Mesenchymal stem cell (in vitro differentiated cells and primary cell): ENCODE measurements around the gene MYLK2.

Source experiments
- DNase-seq: peaks from one replicate; pipeline ENCODE4 v3.0.0-alpha.2; 2013
- H2AFZ ChIP-seq: one replicate; pipeline ENCODE4 v1.6.1; 2013; ENCODE audit warnings: low read depth, mild to moderate bottlenecking, control low read depth, inconsistent platforms, low read length, moderate library complexity
- H2AK5ac ChIP-seq: 2 replicates; pipeline ENCODE4 v1.6.1; 2013; ENCODE audit warnings: low read length, moderate library complexity, mild to moderate bottlenecking, inconsistent platforms; ENCODE audit not compliant: severe bottlenecking
- H2BK120ac ChIP-seq: one replicate; pipeline ENCODE4 v1.6.1; 2013; ENCODE audit warnings: low read depth, mild to moderate bottlenecking, inconsistent platforms, low read length, moderate library complexity
- H2BK12ac ChIP-seq, 2 experiments: one replicate each; pipeline ENCODE4 v1.6.1; 2013; ENCODE audit warnings: inconsistent platforms in 2 of 2, low read length in 2 of 2, mild to moderate bottlenecking in 2 of 2, moderate library complexity in 2 of 2, control low read depth in 1 of 2
- H2BK15ac ChIP-seq: one replicate; pipeline ENCODE4 v1.6.1; 2013; ENCODE audit warnings: mild to moderate bottlenecking, low read depth, inconsistent platforms; ENCODE audit not compliant: poor library complexity, severe bottlenecking
- H2BK5ac ChIP-seq: 2 replicates; pipeline ENCODE4 v1.6.1; 2013; ENCODE audit warnings: low read depth, mild to moderate bottlenecking, low read length, control low read depth, inconsistent platforms; ENCODE audit not compliant: poor library complexity, severe bottlenecking
- H3K14ac ChIP-seq, 2 experiments: one replicate each; pipeline ENCODE4 v1.6.1; 2013; ENCODE audit warnings: inconsistent platforms in 2 of 2, low read length in 2 of 2, control low read depth in 1 of 2, mild to moderate bottlenecking in 1 of 2, moderate library complexity in 1 of 2
- H3K18ac ChIP-seq, 2 experiments: one replicate each; pipeline ENCODE4 v1.6.1; 2013; ENCODE audit warnings: inconsistent platforms in 2 of 2, low read length in 2 of 2, control low read depth in 1 of 2, low read depth in 1 of 2, mild to moderate bottlenecking in 1 of 2
- H3K23ac ChIP-seq, 2 experiments: one replicate each; pipeline ENCODE4 v1.6.1; 2013; ENCODE audit warnings: inconsistent platforms in 2 of 2, low read length in 2 of 2, mild to moderate bottlenecking in 2 of 2, moderate library complexity in 2 of 2, control low read depth in 1 of 2
- H3K27ac ChIP-seq: 2 replicates; pipeline ENCODE4 v1.5.1; 2013; ENCODE audit warnings: mild to moderate bottlenecking, moderate library complexity, low read length, control low read depth, inconsistent platforms; ENCODE audit not compliant: poor library complexity, severe bottlenecking
- H3K27me3 ChIP-seq, 2 experiments: 2 replicates each; pipeline versions ENCODE4 v1.6.1 to v1.7.0; 2013; ENCODE audit warnings: low read length in 2 of 2, mild to moderate bottlenecking in 2 of 2, moderate library complexity in 2 of 2, control low read depth in 1 of 2, inconsistent platforms in 1 of 2; ENCODE audit not compliant: control insufficient read depth in 1 of 2, insufficient read depth in 1 of 2
- H3K36me3 ChIP-seq, 2 experiments: 2 replicates each; pipeline versions ENCODE4 v1.6.1 to v1.7.0; 2013; ENCODE audit warnings: low read length in 2 of 2, control low read depth in 1 of 2, inconsistent platforms in 1 of 2, low read depth in 1 of 2, mild to moderate bottlenecking in 1 of 2; ENCODE audit not compliant: insufficient read depth in 2 of 2, control insufficient read depth in 1 of 2
- H3K4ac ChIP-seq, 2 experiments: one replicate each; pipeline ENCODE4 v1.6.1; 2013; ENCODE audit warnings: inconsistent platforms in 2 of 2, low read length in 2 of 2, mild to moderate bottlenecking in 2 of 2, moderate library complexity in 2 of 2, control low read depth in 1 of 2, low read depth in 1 of 2
- H3K4me1 ChIP-seq: 2 replicates; pipeline ENCODE4 v1.6.1; 2013; ENCODE audit warnings: low read depth, low read length, control low read depth; ENCODE audit not compliant: control insufficient read depth, insufficient read depth
- H3K4me2 ChIP-seq: 2 replicates; pipeline ENCODE4 v1.6.1; 2013; ENCODE audit warnings: low read length, mild to moderate bottlenecking, inconsistent platforms; ENCODE audit not compliant: poor library complexity, severe bottlenecking
- H3K4me3 ChIP-seq, 2 experiments: 2 replicates each; pipeline versions ENCODE4 v1.5.1 to v1.7.0; 2013; ENCODE audit warnings: low read length in 2 of 2, mild to moderate bottlenecking in 2 of 2, control low read depth in 1 of 2, low read depth in 1 of 2; ENCODE audit not compliant: insufficient read depth in 1 of 2
- H3K79me1 ChIP-seq: replicated peaks from 2 replicates; pipeline ENCODE4 v1.6.1; 2013; ENCODE audit warnings: mild to moderate bottlenecking, control low read depth, low read length, inconsistent platforms; ENCODE audit not compliant: poor library complexity, severe bottlenecking
- H3K9ac ChIP-seq: 2 replicates; pipeline ENCODE4 v1.7.0; 2013; ENCODE audit warnings: mild to moderate bottlenecking, low read length, moderate library complexity
- H3K9me3 ChIP-seq: 2 replicates; pipeline ENCODE4 v1.7.0; 2013; ENCODE audit warnings: mild to moderate bottlenecking, low read length; ENCODE audit not compliant: control insufficient read depth
- H4K8ac ChIP-seq: one replicate; pipeline ENCODE4 v1.6.1; 2013; ENCODE audit warnings: inconsistent platforms, mild to moderate bottlenecking, low read length, moderate library complexity
- H4K91ac ChIP-seq: one replicate; pipeline ENCODE4 v1.6.1; 2013; ENCODE audit warnings: mild to moderate bottlenecking, low read length, inconsistent platforms
- WGBS: methylation state at CpG from one replicate; pipeline ENCODE4 v1.1.7; 2013; ENCODE audit warnings: mixed read lengths; 5-methylcytosine and 5-hydroxymethylcytosine counted together

MYLK2 gene

GRCh38 chr20:31815408-31816188, 3.6 kb upstream of the MYLK2 start:
- Histone ChIP-seq H3K36me3 (no peaks in the 10 kb centered on the region), H3K14ac (no peak overlapping the region), H3K23ac (no peak overlapping the region), H3K4me1 (peaks cover 29% of the 10 kb centered on the region), H3K9ac (no peak overlapping the region), H2BK15ac (peak overlapping the region; percentile 68), H3K18ac (no peak overlapping the region), H3K79me1 (no peaks in the 10 kb centered on the region), H2AK5ac (peak overlapping the region; percentile 44), H4K8ac (no peak overlapping the region), H3K4me3 (no peak overlapping the region), H2BK12ac (no peak overlapping the region), H3K4me2 (no peak overlapping the region), H2AFZ (no peak overlapping the region), H2BK5ac (no peak overlapping the region), H3K27me3 (peaks cover 0 to 27% of the 10 kb centered on the region in 2 experiments), H2BK120ac (no peak overlapping the region), H4K91ac (peak overlapping the region; percentile 0), H3K27ac (no peak overlapping the region), H3K4ac (peak overlapping the region in 1 of 2 experiments; percentile 10), H3K9me3 (no peaks in the 10 kb centered on the region)
- DNase-seq = peak; percentile 35
- WGBS = 59% methylated on average over 9 of the region's 9 CpGs

DNA sequence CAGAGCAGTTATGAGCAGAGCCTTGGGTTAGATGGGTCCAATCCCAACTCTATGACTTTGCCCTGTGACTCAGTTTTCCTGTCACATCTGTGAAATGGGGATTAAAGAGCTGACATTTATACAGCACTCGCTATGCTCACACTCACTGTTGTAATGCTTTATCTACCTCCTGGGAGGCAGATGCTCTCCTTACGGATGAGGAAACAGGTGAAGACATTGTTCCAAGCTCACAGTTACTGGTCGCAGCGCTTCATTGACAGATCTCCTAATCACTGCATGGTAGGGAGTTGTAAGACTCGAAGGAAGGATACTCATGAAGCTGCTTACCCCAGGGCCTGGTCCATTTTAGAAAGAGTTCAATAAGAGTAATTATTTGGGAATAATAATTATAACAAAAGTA, 2.9 kb upstream of the MYLK2 start:
- no peak for DNase-seq
- Histone ChIP-seq H2BK120ac (no peak overlapping the region), H2BK15ac (no peak overlapping the region), H2AK5ac (no peak overlapping the region), H3K18ac (no peak overlapping the region), H3K14ac (no peak overlapping the region), H3K9me3 (no peaks in the 10 kb centered on the region), H3K36me3 (no peaks in the 10 kb centered on the region), H3K27ac (no peak overlapping the region), H3K4ac (no peak overlapping the region), H3K4me3 (no peak overlapping the region), H2BK5ac (no peak overlapping the region), H3K27me3 (peaks cover 0 to 28% of the 10 kb centered on the region in 2 experiments), H4K8ac (no peak overlapping the region), H3K9ac (no peak overlapping the region), H3K4me1 (peaks cover 24% of the 10 kb centered on the region), H2AFZ (no peak overlapping the region), H3K23ac (no peak overlapping the region), H2BK12ac (no peak overlapping the region), H3K4me2 (no peak overlapping the region), H3K79me1 (no peaks in the 10 kb centered on the region), H4K91ac (no peak overlapping the region)
- over 99% methylated on average over 4 of the region's 5 CpGs for WGBS

- Histone ChIP-seq H3K18ac (no peak overlapping the region), H3K4me1 (peaks cover 16% of the 10 kb centered on the region), H3K27ac (no peak overlapping the region), H3K4ac (no peak overlapping the region), H3K4me2 (no peak overlapping the region), H4K91ac (no peak overlapping the region), H2BK12ac (no peak overlapping the region), H3K4me3 (no peak overlapping the region), H3K79me1 (no peaks in the 10 kb centered on the region), H3K9ac (no peak overlapping the region), H2BK15ac (no peak overlapping the region), H4K8ac (no peak overlapping the region), H3K23ac (no peak overlapping the region), H2AFZ (no peak overlapping the region), H3K36me3 (no peaks in the 10 kb centered on the region), H3K9me3 (no peaks in the 10 kb centered on the region), H2BK5ac (no peak overlapping the region), H2AK5ac (no peak overlapping the region), H2BK120ac (no peak overlapping the region), H3K27me3 (peaks cover 0 to 28% of the 10 kb centered on the region in 2 experiments), H3K14ac (no peak overlapping the region)
- WGBS = 89% methylated on average over 4 of the region's 5 CpGs
- no peak for DNase-seq
Measured at GRCh38 chr20:31817461-31817860, 1.7 kb upstream of the MYLK2 start.

- DNase-seq = no peak
- H2AK5ac ChIP-seq = no peak overlapping the region
- H2BK12ac ChIP-seq = no peak overlapping the region
- H3K14ac ChIP-seq = no peak overlapping the region
- no peaks in the 10 kb centered on the region for H3K36me3 ChIP-seq
- no peak overlapping the region for H4K91ac ChIP-seq
- peaks cover 23% of the 10 kb centered on the region for H3K4me1 ChIP-seq
- H3K4me2 ChIP-seq = no peak overlapping the region
- H3K4ac ChIP-seq = no peak overlapping the region
- no peak overlapping the region for H3K4me3 ChIP-seq
- no peak overlapping the region for H3K27ac ChIP-seq
- WGBS = 91% methylated on average over 8 of the region's 8 CpGs
- no peaks in the 10 kb centered on the region for H3K79me1 ChIP-seq
- H3K9ac ChIP-seq = no peak overlapping the region
- H3K18ac ChIP-seq = no peak overlapping the region
- no peak overlapping the region for H2AFZ ChIP-seq
- no peak overlapping the region for H2BK15ac ChIP-seq
- no peaks in the 10 kb centered on the region for H3K9me3 ChIP-seq
- H2BK5ac ChIP-seq = no peak overlapping the region
- peaks cover 0 to 34% of the 10 kb centered on the region in 2 experiments for H3K27me3 ChIP-seq
- no peak overlapping the region for H2BK120ac ChIP-seq
- H3K23ac ChIP-seq = no peak overlapping the region
- no peak overlapping the region for H4K8ac ChIP-seq
Measured at GRCh38 chr20:31818376-31818908, 714 bp upstream of the MYLK2 start.
